OCI-LY3 (cell line): ENCODE measurements around the gene TRABD2B.

Source experiments
- H2AFZ ChIP-seq: fragments of 200-600, 300-600 bp; shearing (Covaris generic); 2 replicates; pipeline ENCODE4 v1.6.0; 2014; ENCODE audit warnings: antibody characterized with exemption, low read depth, low read length
- H3K27ac ChIP-seq: fragments of 200-600, 300-600 bp; sonication (generic); 2 replicates; pipeline ENCODE4 v1.5.1; 2014; ENCODE audit warnings: mild to moderate bottlenecking, low read length, moderate library complexity, mixed read lengths
- H3K27me3 ChIP-seq: fragments of 200-600, 300-600 bp; sonication (generic); 2 replicates; pipeline ENCODE4 v1.6.1; 2014; ENCODE audit warnings: low read depth, low read length, mixed read lengths
- H3K36me3 ChIP-seq: fragments of 200-600, 300-600 bp; sonication (generic); replicated peaks from 2 replicates; pipeline ENCODE3; 2014; ENCODE audit warnings: low read depth, low read length, mixed read lengths
- H3K4me1 ChIP-seq: fragments of 300-600, 200-600 bp; sonication (generic); 2 replicates; pipeline ENCODE4 v1.6.1; 2014; ENCODE audit warnings: low read length, mixed read lengths
- H3K4me2 ChIP-seq: fragments of 200-600, 300-600 bp; sonication (generic); 2 replicates; pipeline ENCODE4 v1.6.1; 2014; ENCODE audit warnings: low read length, mixed read lengths
- H3K4me3 ChIP-seq: fragments of 300-600, 200-600 bp; sonication (generic); 2 replicates; pipeline ENCODE4 v1.5.1; 2014; ENCODE audit warnings: antibody characterized with exemption, mild to moderate bottlenecking, low read length, moderate library complexity
- H3K79me2 ChIP-seq: fragments of 300-600, 200-600 bp; shearing (Covaris generic); 2 replicates; pipeline ENCODE4 v1.6.1; 2014; ENCODE audit warnings: mild to moderate bottlenecking, low read length, mixed read lengths
- H3K9ac ChIP-seq: fragments of 300-600, 200-600 bp; shearing (Covaris generic); 2 replicates; pipeline ENCODE4 v1.6.0; 2014; ENCODE audit warnings: mild to moderate bottlenecking, low read length, moderate library complexity
- H3K9me3 ChIP-seq: fragments of 200-600, 300-600 bp; shearing (Covaris generic); 2 replicates; pipeline ENCODE4 v1.6.1; 2014; ENCODE audit warnings: low read length, mixed read lengths; ENCODE audit not compliant: insufficient read depth
- H4K20me1 ChIP-seq: fragments of 200-600, 300-600 bp; sonication (generic); 2 replicates; pipeline ENCODE4 v1.6.1; 2016; ENCODE audit warnings: low read length, mixed read lengths; ENCODE audit not compliant: insufficient read depth
- CTCF ChIP-seq: fragments of 200-600, 300-600 bp; sonication (generic); IDR thresholded peaks from 2 replicates; pipeline ENCODE4 v1.5.1; 2014; ENCODE audit warnings: antibody characterized with exemption, low read length, low read depth
- EZH2phosphoT487 ChIP-seq: fragments of 200-600 bp; shearing (Covaris generic); IDR thresholded peaks from 2 replicates; pipeline ENCODE4 v1.6.1; 2018; ENCODE audit warnings: antibody characterized with exemption, mixed run types, low read depth

The TRABD2B gene

DNA sequence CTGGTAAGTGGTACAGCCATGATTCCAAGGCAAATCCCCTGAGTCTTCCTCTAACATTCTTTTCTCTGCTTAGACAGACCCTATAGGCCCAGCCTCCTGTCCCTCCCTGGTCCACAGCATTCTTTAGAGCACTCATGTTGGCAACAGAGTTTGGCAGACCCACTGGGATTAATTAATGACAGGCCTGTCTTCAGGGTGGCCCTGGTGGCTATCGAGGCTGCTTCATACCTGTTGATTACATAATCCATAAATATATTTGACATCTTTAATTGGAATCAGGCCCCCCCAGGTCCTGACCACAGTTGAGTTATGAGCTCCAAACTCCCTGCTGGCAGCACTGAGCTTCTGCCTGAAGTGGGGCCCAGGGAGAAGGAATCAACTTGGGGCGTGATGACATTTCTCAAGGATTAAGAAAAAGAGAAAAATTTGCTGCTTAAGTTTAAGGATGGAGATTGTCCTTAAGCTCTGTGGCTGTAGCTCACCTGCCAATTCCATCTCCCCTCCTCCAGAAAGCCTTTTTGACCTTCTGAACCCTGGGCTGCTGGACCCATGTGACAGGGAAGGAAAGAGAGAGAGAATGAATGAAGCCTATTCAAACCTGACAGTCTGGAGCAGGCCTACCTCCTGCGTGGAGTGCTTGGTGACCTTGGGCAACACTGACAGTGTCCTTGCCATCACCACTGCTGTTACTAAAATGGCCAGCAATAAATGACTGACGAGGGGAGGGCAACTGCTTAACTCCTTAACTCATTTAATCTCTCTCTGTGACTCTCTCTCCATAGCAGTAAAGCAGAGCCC, 156.6 kb downstream of the TRABD2B start:
- Histone ChIP-seq H3K4me3 (no peak overlapping the region), H3K79me2 (no peaks in the 10 kb centered on the region), H4K20me1 (no peaks in the 10 kb centered on the region), H2AFZ (no peak overlapping the region), H3K9ac (no peak overlapping the region), H3K27ac (no peak overlapping the region), H3K36me3 (no peaks in the 10 kb centered on the region), H3K4me2 (no peak overlapping the region), H3K9me3 (no peaks in the 10 kb centered on the region), H3K27me3 (peaks cover 12% of the 10 kb centered on the region; the same call in 1 of the 2 replicates), H3K4me1 (no peaks in the 10 kb centered on the region)
- TF ChIP-seq CTCF (no peak), EZH2phosphoT487 (no peak)

- Histone ChIP-seq H3K36me3 (no peaks in the 10 kb centered on the region), H3K4me2 (no peak overlapping the region), H3K27ac (no peak overlapping the region), H3K79me2 (no peaks in the 10 kb centered on the region), H3K9me3 (no peaks in the 10 kb centered on the region), H2AFZ (no peak overlapping the region), H3K4me3 (no peak overlapping the region), H3K9ac (no peak overlapping the region), H3K4me1 (no peaks in the 10 kb centered on the region), H3K27me3 (peaks cover 12% of the 10 kb centered on the region; the same call in 1 of the 2 replicates), H4K20me1 (no peaks in the 10 kb centered on the region)
- no peak for TF ChIP-seq CTCF
- no peak for TF ChIP-seq EZH2phosphoT487
Measured at GRCh38 chr1:47839433-47839760, 157.8 kb downstream of the TRABD2B start.

GRCh38 chr1:47838562-47839432, 158.4 kb downstream of the TRABD2B start:
- Histone ChIP-seq H3K9me3 (no peaks in the 10 kb centered on the region), H3K4me2 (no peak overlapping the region), H3K27ac (no peak overlapping the region), H3K36me3 (no peaks in the 10 kb centered on the region), H2AFZ (no peak overlapping the region), H4K20me1 (no peaks in the 10 kb centered on the region), H3K4me1 (no peaks in the 10 kb centered on the region), H3K9ac (no peak overlapping the region), H3K79me2 (no peaks in the 10 kb centered on the region), H3K27me3 (peaks cover 12% of the 10 kb centered on the region; the same call in 1 of the 2 replicates), H3K4me3 (no peak overlapping the region)
- TF ChIP-seq CTCF (no peak), EZH2phosphoT487 (no peak)
